ENCODE data around the gene CABLES1.
"Not testable (repeated sequence)": the region's sequence is repeated elsewhere in the genome, so short reads cannot be mapped to it uniquely, and the experiment has no call there.

Gene CABLES1

GRCh38 chr18:23109163-23109562, 26.1 kb upstream of the CABLES1 start:
- DNase-seq (ENCODE audit: low read depth, low spot score), result not testable (repeated sequence)

GRCh38 chr18:23113576-23113975, 21.7 kb upstream of the CABLES1 start:
- DNase-seq (ENCODE audit: low read depth, low spot score), result no peak

GRCh38 chr18:23114171-23114881, 21.0 kb upstream of the CABLES1 start:
- DNase-seq (ENCODE audit: low read depth, low spot score), result no peak

GRCh38 chr18:23114911-23115310, 20.4 kb upstream of the CABLES1 start:
- no peak for DNase-seq (ENCODE audit: low read depth, low spot score)

- no peak for DNase-seq (ENCODE audit: low read depth, low spot score)
Observed at GRCh38 chr18:23115683-23116096, 19.6 kb upstream of the CABLES1 start.

- DNase-seq (ENCODE audit: low read depth, low spot score), result no peak
Observed at GRCh38 chr18:23121133-23121532, 14.2 kb upstream of the CABLES1 start.

GRCh38 chr18:23122334-23123229, 12.7 kb upstream of the CABLES1 start:
- no peak for DNase-seq (ENCODE audit: low read depth, low spot score)

- no peak for DNase-seq (ENCODE audit: low read depth, low spot score)
Observed at GRCh38 chr18:23126376-23127056, 8.8 kb upstream of the CABLES1 start.

- DNase-seq (ENCODE audit: low read depth, low spot score), result no peak
Observed at GRCh38 chr18:23127090-23127489, 8.2 kb upstream of the CABLES1 start.

- no peak for DNase-seq (ENCODE audit: low read depth, low spot score)
Observed at GRCh38 chr18:23129355-23130002, 5.8 kb upstream of the CABLES1 start.

- no peak for DNase-seq (ENCODE audit: low read depth, low spot score)
Observed at GRCh38 chr18:23131693-23132319, 3.5 kb upstream of the CABLES1 start.

- peak; percentile 70 for DNase-seq (ENCODE audit: low read depth, low spot score)
Observed at GRCh38 chr18:23133860-23134779, 1.2 kb upstream of the CABLES1 start.

- DNase-seq (ENCODE audit: low read depth, low spot score), result no peak
Observed at GRCh38 chr18:23135550-23136325, 453 bp downstream of the CABLES1 start.

- no peak for DNase-seq (ENCODE audit: low read depth, low spot score)
Observed at GRCh38 chr18:23136326-23137096, 1.2 kb downstream of the CABLES1 start.

- no peak for DNase-seq (ENCODE audit: low read depth, low spot score)
Observed at GRCh38 chr18:23137097-23137635, 1.9 kb downstream of the CABLES1 start.

- DNase-seq (ENCODE audit: low read depth, low spot score), result no peak
Observed at GRCh38 chr18:23137788-23138216, 2.5 kb downstream of the CABLES1 start.

GRCh38 chr18:23138471-23138870, 3.2 kb downstream of the CABLES1 start:
- no peak for DNase-seq (ENCODE audit: low read depth, low spot score)
